Frontal cortex (tissue), 4 donors: Measurements from ENCODE around the gene ABLIM2. TPM values are rescaled to one million over a fixed set of nuclear protein-coding genes. Genes with fewer than 3 reads are reported as not detected.

ENCODE experiments used
- DNase-seq, 2 donors: peaks; one replicate each; pipeline ENCODE4 v3.0.0; 2012; ENCODE audit warnings: low spot score in 2 of 2
- FAIRE-seq: peaks from 2 replicates; lab custom pipeline; 2012; peaks lifted over from hg19 to GRCh38; lab: Jason Lieb, UNC
- total RNA-seq: library from RNA; depleted of rRNA; stranded (reverse); fragments of >200 nt; gene quantifications from one replicate; pipeline ENCODE4 v1.2.3, GENCODE V29; 2014
- donor health status: control.
- donor health status: control.
- donor health status: control.

The ABLIM2 gene
- total RNA-seq: 9.4 TPM

- peak; percentile 99 for DNase-seq
- FAIRE-seq: no peak
These were observed at the start of gene ABLIM2 for GRCh38 chr4:8158710-8159536. ABLIM2 (minus strand) TSS chr4:8158813; CDS start chr4:8158689, 124 bp downstream.

- no peak for DNase-seq
- no peak for FAIRE-seq
These were observed 48.7 kb upstream of the ABLIM2 start for GRCh38 chr4:8207314-8207713.

GRCh38 chr4:8205749-8206611 is 47.4 kb upstream of the ABLIM2 start:
- no peak for FAIRE-seq
- no peak for DNase-seq

GRCh38 chr4:8205241-8205707 is 46.7 kb upstream of the ABLIM2 start:
- no peak for FAIRE-seq

GRCh38 chr4:8204576-8205227 is 46.1 kb upstream of the ABLIM2 start:
- DNase-seq (no peak), FAIRE-seq (no peak)

More at GRCh38 chr4:8205241-8205707, 46.7 kb upstream of the ABLIM2 start:
- no peak for DNase-seq

GRCh38 chr4:8203817-8204216 is 45.2 kb upstream of the ABLIM2 start:
- FAIRE-seq (no peak), DNase-seq (no peak)

- no peak for FAIRE-seq
- DNase-seq: no peak
These were observed 44.4 kb upstream of the ABLIM2 start for GRCh38 chr4:8203052-8203401.

- DNase-seq (no peak), FAIRE-seq (no peak)
These were observed 43.8 kb upstream of the ABLIM2 start for GRCh38 chr4:8202108-8203051.

- no peak for DNase-seq
- no peak for FAIRE-seq
These were observed 42.7 kb upstream of the ABLIM2 start for GRCh38 chr4:8201321-8201781.

- DNase-seq (peak in 1 of 2 donors; percentile 51), FAIRE-seq (no peak)
These were observed 41.8 kb upstream of the ABLIM2 start for GRCh38 chr4:8200302-8200975.

- DNase-seq: no peak
- no peak for FAIRE-seq
These were observed 41.1 kb upstream of the ABLIM2 start for GRCh38 chr4:8199594-8200301.

GRCh38 chr4:8198906-8199593 is 40.4 kb upstream of the ABLIM2 start, which contains the start of gene SH3TC1:
SH3TC1 (plus strand) TSS chr4:8199290; CDS start chr4:8205195, 5,905 bp downstream.
- DNase-seq (peak; percentile 64 to 85), FAIRE-seq (no peak)

GRCh38 chr4:8198206-8198905 is 39.7 kb upstream of the ABLIM2 start:
- DNase-seq: no peak
- FAIRE-seq: no peak

- DNase-seq (no peak), FAIRE-seq (no peak)
These were observed 38.9 kb upstream of the ABLIM2 start for GRCh38 chr4:8197521-8197920.

- no peak for FAIRE-seq
These were observed 37.3 kb upstream of the ABLIM2 start for GRCh38 chr4:8195841-8196458.

GRCh38 chr4:8195431-8195830 is 36.8 kb upstream of the ABLIM2 start:
- FAIRE-seq (no peak), DNase-seq (no peak)

More at GRCh38 chr4:8195841-8196458, 37.3 kb upstream of the ABLIM2 start:
- DNase-seq: no peak
